Fibroblast of the conjunctiva (primary cell): Measurements from ENCODE around the gene PDCD2L.
"Not testable (repeated sequence)": the region's sequence is repeated elsewhere in the genome, so short reads cannot be mapped to it uniquely, and the experiment has no call there.

ENCODE experiments used
- DNase-seq: peaks from one replicate; pipeline ENCODE4 v3.0.0-alpha.2; 2010; ENCODE audit warnings: low read depth

Gene PDCD2L

GRCh38 chr19:34373601-34374288 lies 30.5 kb upstream of the PDCD2L start:
- no peak for DNase-seq

- DNase-seq = no peak
Observed at GRCh38 chr19:34375598-34375997, 28.6 kb upstream of the PDCD2L start.

- no peak for DNase-seq
Observed at GRCh38 chr19:34380639-34381241, 23.5 kb upstream of the PDCD2L start.

GRCh38 chr19:34381399-34382251 lies 22.6 kb upstream of the PDCD2L start:
- no peak for DNase-seq

- DNase-seq = no peak
Observed at GRCh38 chr19:34382471-34382870, 21.7 kb upstream of the PDCD2L start.

GRCh38 chr19:34383599-34383998 lies 20.6 kb upstream of the PDCD2L start:
- DNase-seq = no peak

- no peak for DNase-seq
Observed at GRCh38 chr19:34386645-34387445, 17.4 kb upstream of the PDCD2L start.

GRCh38 chr19:34387446-34387810 lies 16.8 kb upstream of the PDCD2L start:
- DNase-seq = no peak

GRCh38 chr19:34388745-34389144 lies 15.5 kb upstream of the PDCD2L start:
- not testable (repeated sequence) for DNase-seq

GRCh38 chr19:34391813-34392212 lies 12.4 kb upstream of the PDCD2L start:
- DNase-seq = no peak

- DNase-seq = no peak
Observed at GRCh38 chr19:34393031-34393430, 11.2 kb upstream of the PDCD2L start.

GRCh38 chr19:34393629-34394028 lies 10.6 kb upstream of the PDCD2L start:
- no peak for DNase-seq

GRCh38 chr19:34397853-34398252 lies 6.3 kb upstream of the PDCD2L start:
- no peak for DNase-seq

- DNase-seq = no peak
Observed at GRCh38 chr19:34399886-34400285, 4.3 kb upstream of the PDCD2L start.

- DNase-seq = not testable (repeated sequence)
Observed at GRCh38 chr19:34400844-34401243, 3.4 kb upstream of the PDCD2L start.

GRCh38 chr19:34402074-34402600 lies 2.1 kb upstream of the PDCD2L start:
- no peak for DNase-seq

- DNase-seq = no peak
Observed at GRCh38 chr19:34403784-34404108, 453 bp upstream of the PDCD2L start.

- no peak for DNase-seq
Observed at GRCh38 chr19:34405892-34406660, 1.9 kb downstream of the PDCD2L start.

- DNase-seq = no peak
Observed at GRCh38 chr19:34408411-34408810, 4.2 kb downstream of the PDCD2L start.

GRCh38 chr19:34409189-34410164 lies 5.3 kb downstream of the PDCD2L start:
- DNase-seq = no peak
